Effector CD4-positive, alpha-beta T cell (primary cell): ENCODE data around the gene SLC25A46.
"Not testable (repeated sequence)": the region's sequence is repeated elsewhere in the genome, so short reads cannot be mapped to it uniquely, and the experiment has no call there.

Source experiments
- DNase-seq: peaks from one replicate; pipeline ENCODE4 v3.0.0-alpha.2; 2020

Gene SLC25A46

GRCh38 chr5:110757118-110757729 is 18.4 kb downstream of the SLC25A46 start:
- peak; percentile 24 for DNase-seq

- no peak for DNase-seq
Measured at GRCh38 chr5:110760158-110760557, 21.4 kb downstream of the SLC25A46 start.

- no peak for DNase-seq
Measured at GRCh38 chr5:110768138-110768860, 29.5 kb downstream of the SLC25A46 start.

DNA sequence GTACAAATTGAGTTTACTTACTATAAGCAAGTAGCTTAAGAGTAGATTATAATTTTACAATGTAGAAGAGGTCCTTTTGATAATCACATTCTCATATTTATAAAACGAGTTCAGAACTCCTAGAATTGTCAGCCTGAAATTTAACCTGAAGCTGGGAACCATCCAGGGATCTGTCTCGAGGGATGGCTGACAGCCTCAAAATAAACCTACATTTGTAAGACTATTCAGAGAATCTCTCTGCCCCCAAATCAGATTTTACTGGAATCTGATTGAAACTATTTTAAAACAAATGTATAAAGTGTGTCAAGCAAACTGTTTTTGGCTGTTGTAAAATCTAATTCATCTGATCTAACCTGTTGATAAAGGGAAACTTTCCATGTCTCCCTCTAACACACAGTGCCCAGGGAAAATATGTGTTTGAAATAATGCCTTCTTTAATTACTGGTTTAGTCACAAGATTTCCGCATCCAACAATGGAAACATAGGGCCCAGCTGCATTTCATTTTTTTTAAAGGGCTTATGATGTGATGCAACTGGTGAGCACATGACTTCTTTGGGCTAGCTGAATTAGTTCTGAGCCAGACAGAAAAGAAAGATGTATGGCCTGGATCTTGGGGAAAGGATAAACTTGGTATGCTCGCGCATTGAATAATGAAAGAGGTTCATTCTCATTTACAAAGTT is 30.3 kb downstream of the SLC25A46 start:
- DNase-seq, result no peak

GRCh38 chr5:110770286-110770685 is 31.5 kb downstream of the SLC25A46 start:
- DNase-seq, result no peak

DNA sequence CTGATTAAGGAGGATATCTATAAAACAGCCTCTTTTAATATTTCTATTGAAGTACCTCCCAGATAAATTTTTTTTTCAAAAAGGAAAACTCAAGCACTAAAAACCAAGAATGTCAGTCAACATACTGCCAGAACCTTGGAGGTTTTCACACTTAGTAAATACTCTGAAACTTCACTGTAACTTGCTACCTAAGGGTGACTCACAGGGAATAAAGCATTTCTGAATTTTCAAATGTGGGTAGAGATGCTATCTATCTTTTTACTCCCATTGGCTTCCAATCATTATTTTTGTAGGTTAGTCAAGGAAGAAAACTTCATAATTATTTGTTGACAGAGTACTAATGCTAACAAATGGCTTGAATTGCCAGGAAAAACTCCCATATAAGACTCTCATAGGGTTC is 46.1 kb downstream of the SLC25A46 start:
- DNase-seq, result no peak

GRCh38 chr5:110785356-110785755 is 46.5 kb downstream of the SLC25A46 start:
- DNase-seq, result no peak

- not testable (repeated sequence) for DNase-seq
Measured at GRCh38 chr5:110788006-110788405, 49.2 kb downstream of the SLC25A46 start.

DNA sequence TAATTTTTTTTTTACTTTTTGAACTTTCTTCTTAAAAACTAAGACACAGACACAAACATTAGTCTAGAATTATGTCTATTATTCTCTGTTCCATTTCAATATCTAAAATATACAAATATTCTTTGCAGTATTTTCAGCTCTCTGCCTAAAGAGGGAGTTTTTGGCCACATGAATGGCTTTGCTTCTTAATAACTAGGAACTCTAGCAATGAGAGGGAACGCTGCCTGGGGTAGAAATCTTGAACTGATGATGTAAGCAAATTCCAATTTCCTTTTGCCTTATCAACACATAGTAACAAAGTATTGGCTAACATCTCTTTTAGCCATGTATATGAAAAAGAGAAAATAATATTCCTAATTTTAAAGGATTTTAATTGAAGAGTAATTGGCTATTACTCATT is 51.9 kb downstream of the SLC25A46 start:
- DNase-seq, result no peak

GRCh38 chr5:110802998-110803397 is 64.2 kb downstream of the SLC25A46 start:
- no peak for DNase-seq

DNA sequence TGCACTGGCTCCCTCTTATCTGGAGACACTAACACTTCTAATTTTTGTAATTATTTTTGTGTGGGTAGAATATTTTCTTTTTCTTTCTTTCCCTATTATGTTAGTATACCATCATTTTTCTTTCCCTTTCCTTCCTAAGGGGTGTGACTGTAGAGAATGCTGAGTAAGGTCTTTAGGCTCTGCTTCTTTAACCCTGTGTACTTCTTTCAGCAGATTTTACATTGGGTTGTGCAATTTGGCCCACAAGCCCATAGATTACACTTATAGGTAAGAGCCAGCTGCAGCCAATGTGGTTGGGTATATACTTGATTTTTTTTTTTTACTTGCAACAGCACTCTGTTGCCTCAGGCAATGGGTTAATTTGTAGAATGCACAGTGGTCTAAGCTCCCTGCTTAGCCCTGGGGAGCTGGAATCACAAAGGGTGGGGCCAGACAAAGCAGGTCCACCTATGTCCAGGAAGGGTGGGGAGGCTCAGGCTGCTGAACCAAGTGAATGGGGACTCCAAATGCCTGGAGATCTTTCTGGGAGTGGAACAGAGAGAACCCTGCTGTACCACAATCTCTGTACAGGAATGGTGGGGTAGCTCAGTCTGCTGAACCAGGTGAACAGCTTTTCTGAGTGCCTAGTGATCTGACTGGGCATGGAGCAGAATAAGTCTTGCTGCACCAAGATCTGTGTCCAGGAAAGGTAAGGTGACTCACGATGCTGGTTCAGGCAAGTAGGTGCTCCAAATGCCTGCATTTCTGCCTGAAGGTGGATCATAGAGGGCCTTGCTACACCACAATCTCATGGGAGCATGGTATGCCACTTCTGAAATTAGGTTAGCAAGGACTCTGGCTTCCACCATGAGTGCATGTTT is 64.9 kb downstream of the SLC25A46 start:
- no peak for DNase-seq

GRCh38 chr5:110807169-110807568 is 68.4 kb downstream of the SLC25A46 start:
- DNase-seq, result no peak

- no peak for DNase-seq
Measured at GRCh38 chr5:110809006-110809405, 70.2 kb downstream of the SLC25A46 start.
